Upper lobe of left lung (tissue), 4 donors: ENCODE data around the gene GEMIN2.

Experiments
- CTCF ChIP-seq, 6 experiments: fragments of 450-650 bp in 4 of 6; fragments of 200-600 bp in 2 of 6; sonication (generic) in 2 of 6; IDR thresholded peaks; one replicate each; pipeline ENCODE4 v1.5.1; 2016 to 2019; ENCODE audit warnings: antibody characterized with exemption in 6 of 6
- POLR2A ChIP-seq, 4 donors: fragments of 450-650 bp; IDR thresholded peaks; one replicate each; pipeline ENCODE4 v1.5.1; 2016 to 2017; ENCODE audit warnings: antibody characterized with exemption in 4 of 4, mild to moderate bottlenecking in 2 of 4
- POLR2AphosphoS5 ChIP-seq, 2 donors: sonication (generic); formaldehyde crosslinking; IDR thresholded peaks; one replicate each; pipeline ENCODE4 v1.5.1; 2017; ENCODE audit warnings: antibody characterized with exemption in 2 of 2

GRCh38 chr14:39085933-39086332 is 28.2 kb upstream of the GEMIN2 start:
- TF ChIP-seq CTCF (IDR thresholded peaks at IDR 0.05) (no peak), POLR2A (IDR thresholded peaks at IDR 0.05) (no peak), POLR2AphosphoS5 (IDR thresholded peaks at IDR 0.05) (no peak)
